GM12874 (cell line): ENCODE results near the gene SPECC1.

Experiments
- CTCF ChIP-seq: IDR thresholded peaks from 2 replicates; pipeline ENCODE4 v1.5.1; 2011; ENCODE audit warnings: low read depth, mild to moderate bottlenecking, control low read depth, low read length, moderate library complexity; ENCODE audit not compliant: insufficient read depth

The SPECC1 gene

GRCh38 chr17:20189302-20189701 is 180.1 kb downstream of the SPECC1 start:
- no peak for TF ChIP-seq CTCF

GRCh38 chr17:20189979-20190378 is 180.8 kb downstream of the SPECC1 start:
- TF ChIP-seq CTCF: no peak

GRCh38 chr17:20190605-20191004 is 181.4 kb downstream of the SPECC1 start:
- TF ChIP-seq CTCF: no peak

GRCh38 chr17:20191056-20191455 is 181.9 kb downstream of the SPECC1 start:
- TF ChIP-seq CTCF: no peak

- no peak for TF ChIP-seq CTCF
Measured at GRCh38 chr17:20197272-20197926, 188.2 kb downstream of the SPECC1 start.

GRCh38 chr17:20200016-20200795 is 191.0 kb downstream of the SPECC1 start:
- TF ChIP-seq CTCF: no peak

GRCh38 chr17:20200865-20201458 is 191.8 kb downstream of the SPECC1 start:
- TF ChIP-seq CTCF: no peak
